ENCODE measurements around the gene RIPPLY1.

RIPPLY1 gene

GRCh38 chrX:106946464-106946863 lies 43.3 kb upstream of the RIPPLY1 start:
- no peak for TF ChIP-seq CTCF (IDR thresholded peaks at IDR 0.05; ENCODE audit: extremely low read depth, missing control alignments)
- no peak for DNase-seq (ENCODE audit: low spot score)

- no peak for DNase-seq (ENCODE audit: low spot score)
- no peak for TF ChIP-seq CTCF (IDR thresholded peaks at IDR 0.05; ENCODE audit: extremely low read depth, missing control alignments)
Observed at GRCh38 chrX:106940068-106940467, 36.9 kb upstream of the RIPPLY1 start.

GRCh38 chrX:106939566-106939965 lies 36.4 kb upstream of the RIPPLY1 start:
- TF ChIP-seq CTCF (IDR thresholded peaks at IDR 0.05; ENCODE audit: extremely low read depth, missing control alignments) = no peak
- no peak for DNase-seq (ENCODE audit: low spot score)

- TF ChIP-seq CTCF (IDR thresholded peaks at IDR 0.05; ENCODE audit: extremely low read depth, missing control alignments) = no peak
- no peak for DNase-seq (ENCODE audit: low spot score)
Observed at GRCh38 chrX:106936246-106936645, 33.1 kb upstream of the RIPPLY1 start.

GRCh38 chrX:106935175-106935574 lies 32.0 kb upstream of the RIPPLY1 start:
- DNase-seq (ENCODE audit: low spot score) = no peak
- TF ChIP-seq CTCF (IDR thresholded peaks at IDR 0.05; ENCODE audit: extremely low read depth, missing control alignments) = no peak

GRCh38 chrX:106933538-106933961 lies 30.4 kb upstream of the RIPPLY1 start:
- no peak for TF ChIP-seq CTCF (IDR thresholded peaks at IDR 0.05; ENCODE audit: extremely low read depth, missing control alignments)
- no peak for DNase-seq (ENCODE audit: low spot score)

- no peak for DNase-seq (ENCODE audit: low spot score)
- no peak for TF ChIP-seq CTCF (IDR thresholded peaks at IDR 0.05; ENCODE audit: extremely low read depth, missing control alignments)
Observed at GRCh38 chrX:106932960-106933537, 29.9 kb upstream of the RIPPLY1 start.

Measured in GM20000 (cell line).